ENCODE results near the gene CLEC2L. TPM values are rescaled to one million over a fixed set of nuclear protein-coding genes. Genes with fewer than 3 reads are reported as not detected.

Gene CLEC2L
- total RNA-seq, 1 donor from 2014 or later = not detected

DNA sequence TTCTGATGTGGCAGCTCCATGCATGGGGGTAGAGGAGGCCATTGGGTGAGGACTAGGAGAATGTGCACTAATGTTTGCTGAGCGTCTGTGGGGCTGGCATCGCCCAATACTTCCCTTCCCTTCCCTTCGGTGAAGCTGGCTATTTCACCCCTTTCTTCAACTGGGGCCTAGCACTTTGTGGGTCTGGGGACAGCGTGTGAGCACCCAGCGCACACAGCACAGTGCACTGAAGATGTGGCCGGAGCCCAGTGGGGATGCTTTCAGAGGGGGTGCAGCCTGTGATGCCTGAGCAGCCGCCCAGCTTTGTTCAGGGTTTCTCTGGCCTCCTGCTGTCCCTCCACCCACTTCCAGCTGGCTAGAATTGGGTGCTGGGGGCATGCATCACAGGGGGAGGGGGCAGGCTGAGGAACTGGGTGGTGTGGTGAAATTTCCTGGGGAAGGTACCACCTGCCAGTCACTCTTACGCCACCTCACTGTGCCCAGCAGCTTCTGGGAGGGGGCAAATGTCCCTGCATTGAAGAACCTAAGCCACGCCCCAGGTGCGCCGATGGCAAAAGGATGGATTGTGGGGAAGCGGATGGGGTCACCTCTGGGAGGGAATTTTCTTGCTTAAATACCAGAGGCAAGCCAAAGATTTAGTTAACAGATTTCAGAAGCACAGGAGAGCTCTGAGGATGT is 45.5 kb downstream of the CLEC2L start:
- DNase-seq (ENCODE audit: low spot score) (no peak), ATAC-seq (no peak)
- intact Hi-C loops (cut with DNase I) = loop anchor here (10.0 kb wide), 1 partner anchor 64 kb away; no protein-coding TSS in a partner anchor

DNA sequence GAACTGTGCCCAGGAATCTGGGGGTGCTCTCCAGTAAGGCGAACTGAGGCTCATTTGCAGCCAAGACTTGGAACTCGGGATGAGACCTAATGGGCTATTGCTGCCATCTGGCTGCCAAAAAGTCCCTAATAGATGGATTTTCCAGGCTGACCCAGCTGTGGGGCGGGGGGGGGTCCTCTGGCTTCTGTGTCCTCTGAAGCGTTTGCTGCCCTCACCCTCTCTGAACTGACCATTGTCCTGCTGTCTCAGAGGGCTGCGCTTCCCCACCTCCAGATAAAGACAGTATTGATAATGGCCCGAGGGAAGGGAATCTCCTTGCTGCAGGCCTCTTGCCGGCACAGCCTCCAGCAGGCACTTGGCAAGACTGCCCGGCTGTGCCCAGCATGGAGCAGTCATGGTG is 46.6 kb downstream of the CLEC2L start:
- DNase-seq (ENCODE audit: low spot score) (no peak), ATAC-seq (peak; percentile 64)
- intact Hi-C loops (cut with DNase I) = no loop called here

DNA sequence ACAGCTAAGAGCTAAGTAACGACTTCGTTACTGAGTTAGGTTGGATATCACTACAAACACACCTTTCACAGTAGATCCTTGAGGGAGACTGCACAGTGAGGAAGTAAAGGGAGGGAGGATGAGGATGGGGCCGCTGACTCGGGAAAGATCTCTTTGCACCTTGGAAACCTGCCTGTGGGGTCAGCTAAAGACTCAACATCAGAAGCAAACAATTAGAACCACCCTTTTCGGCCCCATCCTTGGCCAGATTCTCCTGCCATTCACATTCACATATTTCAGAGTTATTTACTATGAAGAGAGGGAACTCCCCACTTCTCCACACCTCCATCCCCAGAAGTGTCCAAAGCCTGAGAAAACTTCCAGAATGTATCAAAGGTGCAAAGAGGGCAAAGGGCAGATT is 47.1 kb downstream of the CLEC2L start:
- DNase-seq (ENCODE audit: low spot score) (no peak), ATAC-seq (no peak)
- intact Hi-C loops (cut with DNase I) = no loop called here

DNA sequence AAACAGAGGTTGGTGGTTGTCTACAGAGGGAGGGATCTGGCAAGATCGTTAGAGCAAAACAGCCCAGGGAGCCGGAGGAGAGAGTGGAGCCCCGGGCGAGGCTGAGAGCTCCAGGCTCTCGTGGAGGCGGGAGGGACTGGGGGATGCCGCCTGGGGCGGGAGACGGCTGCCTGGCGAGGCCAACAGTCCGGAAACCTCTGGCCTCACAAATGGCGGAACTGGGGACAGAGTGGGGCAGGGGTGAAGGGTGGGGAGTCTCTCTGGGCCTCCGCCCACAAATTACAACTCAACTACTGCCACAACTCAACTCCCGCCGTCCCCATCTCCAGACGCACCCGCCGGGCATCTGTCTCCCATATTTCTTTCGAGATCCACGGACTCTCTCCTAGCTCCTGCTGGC is 47.7 kb downstream of the CLEC2L start:
- DNase-seq (ENCODE audit: low spot score) (no peak), ATAC-seq (no peak)
- intact Hi-C loops (cut with DNase I) = no loop called here

DNA sequence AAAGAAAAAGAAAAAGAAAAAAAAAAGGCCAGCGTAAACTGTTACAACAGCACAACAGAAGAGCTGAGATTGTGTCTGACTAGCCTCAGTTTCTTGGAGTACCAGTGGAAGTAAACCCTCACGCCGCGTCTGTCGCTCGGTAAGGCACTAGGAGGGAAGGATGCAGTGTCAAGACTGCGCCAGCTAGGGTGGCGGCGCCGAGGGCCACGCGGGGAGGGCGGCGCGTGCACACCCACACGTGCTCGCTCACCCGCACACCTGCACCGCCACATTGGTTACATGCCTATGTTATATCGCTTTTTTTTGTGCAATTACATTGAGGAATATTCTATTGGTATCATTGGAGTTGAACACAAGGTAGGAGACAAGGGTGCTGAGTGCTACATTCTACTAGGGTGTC is 48.2 kb downstream of the CLEC2L start:
- ATAC-seq = no peak
- intact Hi-C loops (cut with DNase I) = no loop called here
- no peak for DNase-seq (ENCODE audit: low spot score)

DNA sequence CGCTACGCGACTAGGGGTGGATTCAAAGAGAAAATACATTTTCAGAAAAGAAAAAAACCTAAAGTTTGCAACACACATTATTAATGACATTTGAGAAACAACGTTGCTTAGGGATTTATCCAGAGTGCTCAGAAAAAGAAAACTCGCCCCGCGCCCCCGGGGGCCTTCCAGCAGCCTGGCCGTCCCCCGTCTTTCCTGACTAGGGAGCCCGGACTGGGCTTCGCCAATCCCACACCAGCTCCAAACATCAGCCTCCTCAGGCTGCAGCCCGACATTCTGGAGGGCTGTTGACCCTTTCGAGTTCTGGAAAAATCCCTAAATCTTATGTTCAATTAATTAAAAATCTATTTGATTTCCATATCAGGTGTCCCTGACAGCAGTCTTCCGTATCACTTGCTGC is 48.6 kb downstream of the CLEC2L start:
- intact Hi-C loops (cut with DNase I) = no loop called here
- ATAC-seq (no peak), DNase-seq (ENCODE audit: low spot score) (no peak)

DNA sequence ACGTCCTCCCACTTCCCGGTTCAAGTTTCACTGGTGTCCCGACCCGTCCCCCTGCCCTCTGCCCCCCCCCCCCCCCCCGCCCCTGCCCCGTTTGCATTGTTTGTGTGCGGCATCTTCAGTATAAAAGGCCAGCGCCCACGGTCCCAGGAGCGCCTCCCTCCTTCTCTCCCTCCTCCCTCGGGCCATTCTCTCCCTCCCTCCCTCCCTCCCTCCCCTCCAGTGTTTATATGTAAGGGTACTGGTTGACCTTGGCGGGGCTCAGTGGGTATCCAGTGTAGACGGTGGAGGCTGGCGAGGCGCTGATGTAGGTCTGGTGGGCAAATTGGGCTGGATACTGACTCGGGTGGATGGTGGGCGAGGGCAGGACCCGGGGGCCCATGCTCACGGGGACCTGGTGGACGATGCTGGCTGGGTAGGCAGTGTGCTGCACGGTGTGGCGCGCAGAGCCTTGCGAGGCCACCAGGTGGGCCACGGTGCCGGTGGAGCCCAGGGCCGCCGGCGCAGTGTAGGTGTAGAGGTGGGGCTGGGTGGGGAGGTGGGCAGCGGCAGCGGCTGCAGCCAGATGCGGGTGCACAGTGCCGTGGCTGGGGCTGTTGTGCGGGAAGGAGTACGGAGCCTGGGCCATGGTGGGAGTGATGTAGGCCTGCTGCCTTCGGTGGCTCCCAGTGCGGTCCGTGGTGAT is 49.4 kb downstream of the CLEC2L start:
- ATAC-seq (no peak), DNase-seq (ENCODE audit: low spot score) (no peak)
- intact Hi-C loops (cut with DNase I) = no loop called here

DNA sequence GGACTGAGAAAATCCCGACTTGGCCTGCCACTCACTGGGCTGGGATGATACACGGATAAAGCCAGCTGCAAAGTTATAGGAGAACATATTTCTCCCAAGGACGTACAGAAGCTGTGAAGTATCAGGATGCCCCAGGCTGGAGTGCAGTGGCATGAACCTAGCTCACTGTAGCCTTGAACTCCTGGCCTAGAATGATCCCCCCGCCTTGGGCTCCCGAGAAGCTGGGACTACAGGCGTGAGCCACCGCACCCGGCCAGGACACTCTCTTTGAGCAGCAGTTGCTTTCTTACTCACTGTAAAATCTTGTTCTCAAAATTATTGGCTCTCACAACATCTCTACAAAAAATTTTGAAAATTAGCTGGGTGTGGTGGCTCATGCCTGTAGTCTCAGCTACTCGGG is 50.4 kb downstream of the CLEC2L start:
- intact Hi-C loops (cut with DNase I) = no loop called here
- no peak for DNase-seq (ENCODE audit: low spot score)

DNA sequence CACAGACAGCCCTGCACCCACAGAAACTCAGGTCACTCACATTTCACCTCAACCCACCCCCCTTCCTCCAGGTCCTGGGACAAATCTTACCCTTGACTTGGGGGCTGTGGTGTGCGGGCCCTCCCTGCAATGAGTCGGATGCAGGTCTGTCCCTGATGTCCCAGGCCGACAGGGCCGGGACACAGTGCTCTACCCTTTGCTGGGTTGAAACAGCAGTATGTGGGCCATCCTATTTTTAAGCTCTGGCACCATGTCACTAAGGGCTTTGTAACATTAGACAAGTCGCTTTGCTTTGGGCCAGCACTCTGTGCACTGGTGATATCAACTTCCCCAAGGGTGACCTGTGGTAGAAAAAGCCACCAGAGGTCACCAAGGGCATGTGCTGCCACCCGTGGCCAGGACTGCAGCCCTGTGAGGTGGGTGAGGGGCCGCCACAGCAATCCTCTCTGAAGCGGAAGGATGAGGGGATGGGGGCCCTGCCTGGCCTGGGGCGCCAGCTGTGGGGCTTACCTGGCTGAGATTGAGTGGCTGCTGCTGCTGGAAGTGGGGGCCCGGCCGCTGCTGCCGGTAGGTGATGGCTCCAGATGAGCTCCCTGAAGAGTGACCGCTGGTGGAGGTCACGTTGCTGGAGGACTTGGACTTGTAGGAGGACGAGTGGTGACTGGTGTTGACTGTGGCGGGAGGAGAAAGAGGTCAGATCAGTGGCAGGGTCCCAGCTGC is 51.3 kb downstream of the CLEC2L start:
- ATAC-seq (no peak), DNase-seq (ENCODE audit: low spot score) (no peak)
- intact Hi-C loops (cut with DNase I) = no loop called here

More for the DNA sequence above, 50.4 kb downstream of the CLEC2L start:
- no peak for ATAC-seq

DNA sequence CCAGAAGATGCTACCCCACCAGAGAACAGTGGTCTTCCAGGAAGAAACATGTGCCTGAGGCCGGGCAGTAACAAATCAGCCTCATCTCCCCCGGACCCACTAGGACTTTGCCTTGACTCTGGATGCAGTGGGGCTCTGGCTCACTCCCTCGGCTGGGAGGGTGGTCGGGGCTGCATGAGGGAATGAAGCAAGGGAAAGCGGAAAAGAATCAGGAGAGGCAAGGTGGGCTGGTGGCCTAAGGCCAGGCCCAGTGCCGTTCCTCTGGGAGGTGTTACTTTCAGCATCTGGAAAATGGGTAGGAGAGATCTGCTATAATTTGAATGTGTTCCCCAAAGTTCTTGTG is 51.8 kb downstream of the CLEC2L start:
- ATAC-seq (no peak), DNase-seq (ENCODE audit: low spot score) (no peak)
- intact Hi-C loops (cut with DNase I) = no loop called here

DNA sequence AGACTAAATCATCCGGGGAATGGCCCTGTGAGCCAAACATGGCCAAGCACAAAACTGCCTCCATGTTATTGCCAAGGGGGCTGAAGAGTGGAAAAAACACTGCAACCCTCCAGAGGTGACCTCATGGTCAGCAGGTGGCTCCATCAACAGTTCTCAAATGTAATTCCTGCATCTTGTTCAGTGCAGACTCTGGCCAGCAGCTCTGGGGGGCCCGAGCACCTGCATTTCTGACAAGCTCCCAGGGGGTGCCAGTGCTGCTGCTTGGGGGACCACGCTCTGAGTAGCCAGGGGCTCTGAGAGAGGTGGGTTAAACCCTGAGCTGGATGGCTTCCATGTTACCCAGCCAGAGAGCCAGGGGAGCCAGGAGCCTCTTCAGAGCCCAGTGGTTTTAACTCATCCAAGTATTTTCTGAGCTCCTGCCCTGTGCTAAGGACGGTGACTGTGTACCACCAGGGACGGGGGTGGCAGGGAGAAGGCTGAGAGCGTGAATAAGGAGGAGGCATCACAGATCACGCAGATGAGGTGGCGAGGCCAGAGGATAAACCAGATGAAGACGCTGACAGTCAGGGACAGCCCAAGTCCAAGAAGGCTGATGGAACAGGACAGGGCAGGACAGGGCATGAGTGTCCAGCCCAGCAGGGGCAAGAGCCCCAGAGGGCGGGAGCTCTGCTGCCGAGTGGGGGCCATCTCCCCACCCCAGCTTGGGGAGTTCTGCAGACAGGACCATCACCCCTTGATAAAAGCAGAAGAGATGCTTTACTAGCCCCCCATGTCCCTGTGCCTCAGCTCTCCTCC is 52.9 kb downstream of the CLEC2L start:
- DNase-seq (ENCODE audit: low spot score) (no peak), ATAC-seq (no peak)
- intact Hi-C loops (cut with DNase I) = no loop called here

DNA sequence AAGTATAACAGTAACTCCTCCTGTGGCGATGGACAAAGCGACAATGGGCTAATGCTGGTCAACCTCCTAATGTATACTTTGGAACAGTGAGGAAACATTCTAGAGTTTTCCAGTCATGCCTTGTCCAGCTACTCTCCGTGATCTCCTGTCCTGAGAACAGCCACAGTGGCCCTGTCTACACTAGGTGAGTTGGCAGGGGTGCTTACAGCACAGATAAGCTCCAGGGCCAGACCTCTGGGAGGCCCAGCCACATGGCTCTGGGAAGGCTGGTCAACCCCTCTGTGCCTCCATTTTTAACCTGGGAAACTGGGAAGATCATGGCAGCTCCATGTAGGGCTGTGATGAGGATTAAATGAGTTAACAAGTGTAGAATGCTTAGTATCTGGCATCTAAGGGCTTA is 57.0 kb downstream of the CLEC2L start:
- no peak for ATAC-seq
- intact Hi-C loops (cut with DNase I) = no loop called here
- no peak for DNase-seq (ENCODE audit: low spot score)

DNA sequence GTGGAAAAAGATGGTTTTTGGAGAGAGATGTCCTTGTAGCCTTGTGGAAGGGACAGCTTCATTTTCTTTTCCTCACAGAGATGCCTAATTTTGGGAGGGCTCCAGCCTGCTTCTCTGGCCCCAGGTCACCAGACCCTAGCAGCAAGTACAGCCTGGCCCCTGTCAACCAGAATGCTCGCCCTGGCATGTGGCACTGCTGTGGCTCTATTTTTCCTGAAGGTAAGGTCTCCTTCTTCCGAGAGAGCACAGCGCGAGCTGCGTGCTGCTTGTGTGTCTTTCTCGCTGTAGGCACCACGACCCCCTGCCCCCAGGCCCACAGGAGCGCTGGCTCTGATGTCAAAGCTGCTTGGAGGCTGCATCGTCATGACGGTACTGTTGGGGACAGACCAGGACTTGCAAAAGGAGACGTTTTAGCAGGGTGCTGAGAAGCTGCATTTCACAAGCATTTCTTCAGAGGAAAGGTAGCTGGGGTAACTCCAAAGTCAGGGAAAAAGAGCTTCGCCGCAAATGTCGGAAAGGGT is 58.7 kb downstream of the CLEC2L start:
- DNase-seq (ENCODE audit: low spot score) (no peak), ATAC-seq (no peak)
- intact Hi-C loops (cut with DNase I) = no loop called here

DNA sequence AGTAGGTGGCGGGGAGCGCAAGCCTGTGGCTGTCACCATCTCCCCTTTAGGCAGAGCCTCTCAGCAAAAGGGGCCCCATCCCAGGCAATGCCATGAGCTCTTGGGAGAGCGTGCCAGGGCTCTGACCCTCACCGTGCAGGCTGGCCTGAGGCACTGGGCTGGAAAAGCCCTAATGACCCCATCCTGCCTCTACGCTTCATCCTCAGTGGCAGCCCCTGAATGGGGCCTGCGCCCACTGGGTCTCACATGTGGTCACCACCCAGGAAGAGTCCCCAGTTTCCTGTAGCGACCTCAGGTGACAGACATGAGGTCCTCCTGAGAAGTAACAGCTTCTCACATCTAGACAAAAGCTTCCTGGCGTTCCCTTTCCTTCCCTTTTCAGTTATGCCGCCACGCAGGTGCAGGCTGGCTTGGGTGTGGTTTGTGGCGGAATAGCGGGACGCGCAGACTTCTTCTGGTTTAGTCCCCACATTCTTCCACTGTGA is 59.2 kb downstream of the CLEC2L start:
- ATAC-seq (no peak), DNase-seq (ENCODE audit: low spot score) (no peak)
- intact Hi-C loops (cut with DNase I) = no loop called here

DNA sequence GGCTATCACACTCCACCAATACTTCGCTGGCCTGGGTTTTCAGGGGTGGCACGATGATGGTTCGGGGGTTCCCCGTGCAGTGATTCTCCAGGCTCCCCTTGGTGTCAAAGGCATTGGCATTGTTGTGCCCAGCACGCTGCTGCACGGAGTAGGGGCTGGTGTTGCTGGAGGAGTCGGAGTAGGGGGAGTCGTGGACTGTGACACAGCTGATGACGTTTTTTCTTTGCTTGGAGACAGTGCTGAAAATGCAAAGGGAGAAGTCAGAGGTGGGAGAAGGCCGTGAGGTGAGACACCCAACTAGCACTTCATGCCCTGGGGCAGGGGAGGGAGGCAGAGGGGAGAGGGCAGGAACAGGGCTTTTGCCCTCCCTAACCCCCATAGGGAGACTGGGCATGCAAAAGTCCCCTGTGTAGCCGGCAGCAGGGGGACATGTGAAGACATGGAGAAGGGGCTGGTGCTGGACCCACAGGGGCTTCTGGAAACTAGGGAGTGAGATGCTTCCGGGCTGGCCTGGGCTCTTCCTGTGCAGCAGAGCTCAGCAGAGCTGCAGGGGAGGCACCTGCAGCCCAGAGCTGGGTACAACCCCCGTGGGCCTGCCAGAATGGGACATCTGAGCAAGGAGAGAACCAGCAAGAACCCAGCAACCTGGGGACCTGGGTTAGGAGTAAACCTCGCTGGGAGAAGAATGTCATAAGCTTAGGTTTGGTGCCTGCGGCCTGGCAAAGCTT is 60.5 kb downstream of the CLEC2L start:
- ATAC-seq (no peak), DNase-seq (ENCODE audit: low spot score) (peak; percentile 23)
- intact Hi-C loops (cut with DNase I) = no loop called here

DNA sequence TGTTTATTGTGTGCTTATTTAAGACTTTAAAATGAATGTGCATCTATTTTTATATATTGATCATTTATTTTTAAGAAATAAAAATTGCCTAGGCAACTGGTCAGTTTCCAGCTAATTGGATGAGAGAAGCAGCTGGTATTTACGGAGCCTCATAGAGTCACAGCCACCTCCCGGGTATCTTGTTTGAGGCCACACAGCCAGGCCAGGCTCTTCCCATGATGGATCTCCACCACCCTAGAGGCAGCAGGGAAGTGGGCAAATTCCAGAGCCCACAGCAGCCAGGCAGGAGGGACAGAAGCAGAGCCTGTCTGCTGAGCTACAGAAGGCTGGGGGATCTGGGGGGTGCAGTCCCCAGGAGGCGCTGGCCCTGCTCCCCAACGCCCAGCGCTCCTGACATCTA is 61.6 kb downstream of the CLEC2L start:
- no peak for DNase-seq (ENCODE audit: low spot score)
- intact Hi-C loops (cut with DNase I) = no loop called here
- no peak for ATAC-seq

DNA sequence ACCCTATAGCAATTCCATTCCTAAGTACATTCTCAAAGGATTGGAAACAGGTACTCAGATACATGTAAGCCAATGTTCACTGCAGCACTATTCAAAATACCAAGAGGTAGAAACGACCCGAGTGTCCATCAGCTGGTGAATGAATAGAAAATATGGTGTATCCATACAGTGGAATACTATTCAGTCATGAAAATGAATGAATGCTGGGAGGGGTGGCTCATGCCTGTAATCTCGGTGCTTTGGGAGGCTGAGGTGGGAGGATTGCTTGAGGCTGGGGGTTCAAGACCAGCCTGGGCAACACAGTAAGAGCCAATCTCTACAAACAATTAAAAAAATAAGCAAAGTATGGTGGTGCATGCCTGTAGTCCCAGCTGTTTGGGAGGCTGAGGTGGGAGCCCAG is 62.8 kb downstream of the CLEC2L start:
- DNase-seq (ENCODE audit: low spot score) (no peak), ATAC-seq (no peak)
- intact Hi-C loops (cut with DNase I) = no loop called here

DNA sequence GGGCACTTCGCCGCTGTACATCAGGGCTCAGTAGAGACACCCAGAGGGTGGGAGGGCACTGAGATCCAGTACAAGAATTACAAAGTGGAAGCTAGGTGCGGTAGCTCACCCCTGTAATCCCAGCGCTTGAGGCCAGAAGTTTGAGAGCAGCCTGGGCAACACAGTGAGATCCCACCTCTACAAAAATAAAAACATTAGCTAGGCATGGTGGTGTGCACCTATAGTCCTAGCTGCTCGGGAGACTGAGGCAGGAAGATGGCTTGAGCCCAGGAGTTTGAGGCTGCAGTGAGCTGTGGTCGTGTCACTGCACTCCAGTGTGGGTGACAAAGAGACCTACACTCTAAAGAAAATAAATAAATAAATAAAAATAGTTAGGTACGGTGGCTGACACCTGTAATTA is 64.0 kb downstream of the CLEC2L start:
- DNase-seq (ENCODE audit: low spot score) (no peak), ATAC-seq (no peak)
- intact Hi-C loops (cut with DNase I) = no loop called here

DNA sequence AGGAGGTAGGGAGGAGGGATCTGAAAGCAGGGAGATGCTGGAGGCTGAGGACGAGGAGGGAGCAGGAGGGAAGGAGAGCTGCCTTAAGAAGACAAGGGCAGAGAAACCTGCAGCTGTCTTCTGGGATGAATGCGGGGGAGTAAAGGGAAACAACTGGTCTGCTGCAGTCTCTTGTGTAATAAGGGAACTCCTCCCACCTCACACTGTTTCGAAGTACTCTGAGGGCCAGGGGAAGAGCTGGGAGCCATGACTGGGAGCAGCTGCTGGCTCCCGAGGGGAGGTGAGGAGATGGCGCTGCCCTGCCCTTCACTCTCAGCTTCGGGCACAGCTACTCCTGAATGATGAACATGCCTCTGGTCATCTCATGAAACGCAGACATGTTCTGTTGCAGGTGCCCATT is 65.1 kb downstream of the CLEC2L start:
- ATAC-seq (peak; percentile 57), DNase-seq (ENCODE audit: low spot score) (no peak)

More for the DNA sequence above, 65.1 kb downstream of the CLEC2L start:
- intact Hi-C loops (cut with DNase I) = no loop called here
